K562 (cell line): ENCODE data around the gene SEPTIN8. TPM values are rescaled to one million over a fixed set of nuclear protein-coding genes. Genes with fewer than 3 reads are reported as not detected.

ENCODE experiments used
- ATAC-seq: fragments of 200-7000 bp; cut with Tn5 transposase; 3 replicates; pipeline ENCODE4 v1.9.1; 2020; ENCODE audit warnings: moderate library complexity
- BruUV-seq: library from RNA; stranded (reverse); fragments of 400-500 nt; replicated peaks from 2 replicates; lab custom pipeline; 2021; lab: Mats Ljungman, UMichigan
- CTCF ChIA-PET: fragments of 300-600 bp; formaldehyde crosslinking; extraction: SDS; loops from one replicate; lab custom pipeline; 2021; ENCODE audit warnings: low intra/inter-chr PET ratio; lab: Yijun Ruan, JAX
- POLR2A ChIA-PET: fragments of 300-600, 350-650 bp; sonication (Branson Sonifier 250); formaldehyde crosslinking; extraction: SDS; loops from one replicate; lab custom pipeline; 2021; ENCODE audit warnings: antibody characterized with exemption, inconsistent platforms; lab: Yijun Ruan, JAX
- DNase-seq, 4 experiments: peaks; one replicate each; pipeline versions ENCODE4 v3.0.0 to v3.0.0-alpha.2; 2011 to 2018; ENCODE audit warnings: low spot score in 3 of 4, mixed read lengths in 3 of 4; ENCODE audit errors: extremely low read depth in 1 of 4
- FAIRE-seq: peaks from 2 replicates; lab custom pipeline; 2011; peaks lifted over from hg19 to GRCh38; lab: Jason Lieb, UNC
- H2AFZ ChIP-seq: 2 replicates; pipeline ENCODE4 v1.6.0; 2011; ENCODE audit warnings: low read depth, low read length, control low read depth, inconsistent platforms
- H3K27ac ChIP-seq: fragments of 200-600 bp; 3 replicates; pipeline ENCODE4 v1.8.0; 2011; ENCODE audit warnings: low read depth, mild to moderate bottlenecking, control low read depth, inconsistent platforms, low read length, moderate library complexity, mixed read lengths; ENCODE audit errors: extremely low read depth
- H3K27me3 ChIP-seq, 2 experiments: fragments of 300-600 bp in 1 of 2; 2 replicates in 1 of 2; 3 replicates in 1 of 2; pipeline versions ENCODE4 v1.6.0 to v1.8.0; 2011; ENCODE audit warnings: inconsistent platforms in 2 of 2, low read length in 2 of 2, mild to moderate bottlenecking in 1 of 2, mixed read lengths in 1 of 2, moderate library complexity in 1 of 2; ENCODE audit not compliant: control insufficient read depth in 2 of 2, insufficient read depth in 2 of 2
- H3K36me3 ChIP-seq: fragments of 300-600 bp; 3 replicates; pipeline ENCODE4 v1.8.0; 2011; ENCODE audit warnings: mild to moderate bottlenecking, low read length, inconsistent platforms; ENCODE audit not compliant: control insufficient read depth, insufficient read depth
- H3K4me1 ChIP-seq, 2 experiments: fragments of 200-600 bp in 1 of 2; replicated peaks in 1 of 2; 2 replicates in 1 of 2; 3 replicates in 1 of 2; pipeline versions ENCODE4 v1.5.1 to v1.8.0; 2011; ENCODE audit warnings: inconsistent platforms in 2 of 2, low read length in 2 of 2, mild to moderate bottlenecking in 1 of 2, mixed read lengths in 1 of 2, moderate library complexity in 1 of 2; ENCODE audit not compliant: control insufficient read depth in 2 of 2, insufficient read depth in 2 of 2
- H3K4me2 ChIP-seq: 2 replicates; pipeline ENCODE4 v1.6.1; 2011; ENCODE audit warnings: low read length, control low read depth, inconsistent platforms, mixed read lengths; ENCODE audit not compliant: insufficient read depth
- H3K4me3 ChIP-seq: fragments of 200-600 bp; sonication (generic), shearing (Covaris generic); 2 replicates; pipeline ENCODE4 v1.5.1; 2016; ENCODE audit warnings: control low read depth, inconsistent platforms
- H3K79me2 ChIP-seq: fragments of 200-600 bp; 3 replicates; pipeline ENCODE4 v1.8.0; 2011; ENCODE audit warnings: low read length, inconsistent platforms; ENCODE audit not compliant: control insufficient read depth, insufficient read depth
- H3K9ac ChIP-seq, 2 experiments: 2 replicates each; pipeline versions ENCODE4 v1.6.0 to v1.6.1; 2011; ENCODE audit warnings: low read depth in 2 of 2, low read length in 2 of 2, control low read depth in 1 of 2, inconsistent platforms in 1 of 2, mild to moderate bottlenecking in 1 of 2, mixed read lengths in 1 of 2; ENCODE audit not compliant: insufficient read depth in 1 of 2
- H3K9me1 ChIP-seq: one replicate; pipeline ENCODE4 v1.6.0; 2011; ENCODE audit warnings: inconsistent platforms, mild to moderate bottlenecking, low read length, moderate library complexity; ENCODE audit not compliant: control insufficient read depth, insufficient read depth
- H3K9me3 ChIP-seq: replicated peaks from 2 replicates; pipeline ENCODE4 v1.5.1; 2011; ENCODE audit warnings: low read depth, low read length, inconsistent platforms; ENCODE audit not compliant: control insufficient read depth, insufficient read depth
- H4K20me1 ChIP-seq: replicated peaks from 2 replicates; pipeline ENCODE4 v1.6.1; 2011; ENCODE audit warnings: low read length, inconsistent platforms, mixed read lengths; ENCODE audit not compliant: control insufficient read depth, insufficient read depth
- EGR1 ChIP-seq: fragments of 450-650 bp; conservative IDR thresholded peaks from 2 replicates; pipeline ENCODE4 v1.6.1; 2017; ENCODE audit warnings: mild to moderate bottlenecking
- KDM5B ChIP-seq: fragments of 200-600 bp; sonication (generic); IDR thresholded peaks from 2 replicates; pipeline ENCODE4 v1.6.1; 2012; ENCODE audit warnings: low read depth, mild to moderate bottlenecking, moderate library complexity, low read length, control low read depth, inconsistent platforms; ENCODE audit not compliant: insufficient replicate concordance
- KLF16 ChIP-seq: IDR thresholded peaks from 2 replicates; pipeline ENCODE4 v1.6.1; 2016; ENCODE audit warnings: antibody characterized with exemption
- LCOR ChIP-seq: sonication (generic); formaldehyde crosslinking; IDR thresholded peaks from 2 replicates; pipeline ENCODE4 v1.8.0; 2022; ENCODE audit warnings: mild to moderate bottlenecking, missing genetic modification reagents
- NR2C2 ChIP-seq, 2 experiments: fragments of 200-800 bp in 1 of 2; sonication (Bioruptor generic) in 1 of 2; sonication (generic) in 1 of 2; formaldehyde crosslinking in 1 of 2; IDR thresholded peaks; 2 replicates each; pipeline versions ENCODE4 v1.6.1 to v1.8.0; 2016 to 2022; ENCODE audit warnings: mild to moderate bottlenecking in 1 of 2, missing compliant biosample characterization in 1 of 2, missing genetic modification characterization in 1 of 2, missing genetic modification reagents in 1 of 2
- PHTF2 ChIP-seq: fragments of 250-450 bp; sonication (Bioruptor Pico); IDR thresholded peaks from 2 replicates; pipeline ENCODE4 v1.5.0; 2021; ENCODE audit warnings: mild to moderate bottlenecking
- PURB ChIP-seq: sonication (generic); formaldehyde crosslinking; IDR thresholded peaks from 2 replicates; pipeline ENCODE4 v1.9.0; 2021; ENCODE audit warnings: low read depth, mild to moderate bottlenecking, missing genetic modification reagents
- RBM39 ChIP-seq: fragments of 200-400 bp; formaldehyde crosslinking; optimal IDR thresholded peaks from 2 replicates; pipeline ENCODE3; 2018; ENCODE audit warnings: low read depth, low read length
- SAP30 ChIP-seq: fragments of 200-600 bp; sonication (generic); IDR thresholded peaks from 2 replicates; pipeline ENCODE4 v1.6.1; 2012; ENCODE audit warnings: borderline replicate concordance, low read depth, mild to moderate bottlenecking, moderate library complexity, low read length, control low read depth, inconsistent platforms; ENCODE audit not compliant: insufficient read depth, poor library complexity, severe bottlenecking
- SMAD1 ChIP-seq: fragments of 150-350 bp; IDR thresholded peaks from 2 replicates; pipeline ENCODE4 v1.6.1; 2014; ENCODE audit warnings: low read length, low read depth; ENCODE audit not compliant: partially characterized antibody
- ZNF263 ChIP-seq: sonication (generic); formaldehyde crosslinking; IDR thresholded peaks from 2 replicates; pipeline ENCODE4 v1.8.0; 2022; ENCODE audit warnings: mild to moderate bottlenecking, missing genetic modification reagents, borderline replicate concordance
- ZNF444 ChIP-seq: fragments of 250-450 bp; sonication (Bioruptor Pico); IDR thresholded peaks from 2 replicates; pipeline ENCODE4 v1.4.0; 2020; ENCODE audit warnings: mild to moderate bottlenecking, moderate library complexity
- ZNF551 ChIP-seq: fragments of 250-450 bp; sonication (Bioruptor Pico); IDR thresholded peaks from 2 replicates; pipeline ENCODE4 v1.5.0; 2021; ENCODE audit warnings: mild to moderate bottlenecking, moderate library complexity
- ZNF79 ChIP-seq: fragments of 250-450 bp; sonication (Bioruptor Pico); IDR thresholded peaks from 2 replicates; pipeline ENCODE4 v1.4.0; 2020; ENCODE audit warnings: low read depth, mild to moderate bottlenecking, moderate library complexity
- WGBS: fragments of 100-300 bp; shearing (Covaris generic); methylation state at CpG from one replicate; pipeline ENCODE4 v1.1.6; 2016; ENCODE audit warnings: low coverage, mixed read lengths; ENCODE audit not compliant: insufficient coverage; ENCODE audit errors: missing lambda C conversion rate; 5-methylcytosine and 5-hydroxymethylcytosine counted together
- in situ Hi-C: fragments of 300-500 bp; cut with MboI; formaldehyde crosslinking; loops from 4 replicates; pipeline ENCODE4 v1.15.0; 2018; ENCODE audit warnings: inconsistent platforms, mixed read lengths
- intact Hi-C: fragments of 100-400 bp; cut with micrococcal nuclease; formaldehyde crosslinking; loops from 2 replicates; pipeline ENCODE4 v1.14.2; 2022
- polyA plus RNA-seq, 8 experiments: library from polyadenylated mRNA; depleted of rRNA in 4 of 8; stranded (reverse) in 5 of 8; unstranded in 3 of 8; fragments of >200 nt; fragmentation: Nextera tagmentation in 2 of 8; fragmentation: Illumina TruSeq in 1 of 8; extraction: Ambion mirVana in 2 of 8; extraction: Trizol in 1 of 8; gene quantifications; 2 replicates each; pipeline versions ENCODE4 v1.2.1 to v1.2.3, GENCODE V29; 2011 to 2014; ENCODE audit warnings: inconsistent platforms in 1 of 8, missing spikeins in 1 of 8
- total RNA-seq, 7 experiments: library from RNA; depleted of rRNA in 6 of 7; stranded (reverse); fragments of >200 nt in 6 of 7; fragmentation: Illumina TruSeq in 2 of 7; extraction: Trizol in 2 of 7; gene quantifications; 2 replicates each; pipeline versions ENCODE4 v1.2.1 to v1.2.3, GENCODE V29; 2011 to 2021; ENCODE audit warnings: low replicate concordance in 1 of 7
- TF ChIP-seq, protein P1 (sequence below), 2 experiments: IDR thresholded peaks; 2 replicates each; pipeline ENCODE4 v1.6.1; 2011; ENCODE audit warnings: borderline replicate concordance in 1 of 2, control low read depth in 1 of 2, low read depth in 1 of 2, low read length in 1 of 2, mild to moderate bottlenecking in 1 of 2, mixed read lengths in 1 of 2, moderate library complexity in 1 of 2; ENCODE audit not compliant: insufficient read depth in 1 of 2, insufficient read length in 1 of 2, poor library complexity in 1 of 2, severe bottlenecking in 1 of 2; ENCODE audit errors: extremely low read depth in 1 of 2
- TF ChIP-seq, protein P2 (sequence below): sonication (generic); formaldehyde crosslinking; IDR thresholded peaks from 2 replicates; pipeline ENCODE4 v1.8.0; 2022; ENCODE audit warnings: missing genetic modification reagents, mild to moderate bottlenecking, moderate library complexity, borderline replicate concordance

The SEPTIN8 gene
- total and polyA plus RNA-seq, 9 of the 15 experiments (the other 6 are each of a cell fraction or from before 2014, with no cell fraction given) = 19.3 to 142 (median 101) TPM

DNA sequence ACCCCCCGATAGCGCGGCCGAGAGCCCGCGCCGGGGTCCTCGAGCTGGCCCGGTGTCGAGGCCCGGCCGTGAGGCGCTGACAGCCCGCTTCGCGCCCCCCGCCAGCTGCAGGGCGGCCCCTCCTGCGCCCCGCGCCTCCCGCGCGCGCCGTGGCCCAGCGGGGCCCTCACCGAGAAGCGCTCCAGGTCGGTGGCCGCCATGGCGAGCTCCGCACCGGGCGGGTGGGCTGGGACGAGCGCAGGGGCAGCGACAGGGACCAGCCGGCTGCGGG is 166 bp downstream of the SEPTIN8 start (continued):
- TF ChIP-seq, protein P1, sequence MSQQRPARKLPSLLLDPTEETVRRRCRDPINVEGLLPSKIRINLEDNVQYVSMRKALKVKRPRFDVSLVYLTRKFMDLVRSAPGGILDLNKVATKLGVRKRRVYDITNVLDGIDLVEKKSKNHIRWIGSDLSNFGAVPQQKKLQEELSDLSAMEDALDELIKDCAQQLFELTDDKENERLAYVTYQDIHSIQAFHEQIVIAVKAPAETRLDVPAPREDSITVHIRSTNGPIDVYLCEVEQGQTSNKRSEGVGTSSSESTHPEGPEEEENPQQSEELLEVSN (IDR thresholded peaks at IDR 0.05; ENCODE audit: borderline replicate concordance in 1 of 2, extremely low read depth in 1 of 2, insufficient read depth in 1 of 2, insufficient read length in 1 of 2, low read depth in 1 of 2, low read length in 1 of 2, poor library complexity in 1 of 2, severe bottlenecking in 1 of 2) = peak in 1 of 2 experiments; percentile 49
- peak; percentile 34 for TF ChIP-seq SAP30

DNA sequence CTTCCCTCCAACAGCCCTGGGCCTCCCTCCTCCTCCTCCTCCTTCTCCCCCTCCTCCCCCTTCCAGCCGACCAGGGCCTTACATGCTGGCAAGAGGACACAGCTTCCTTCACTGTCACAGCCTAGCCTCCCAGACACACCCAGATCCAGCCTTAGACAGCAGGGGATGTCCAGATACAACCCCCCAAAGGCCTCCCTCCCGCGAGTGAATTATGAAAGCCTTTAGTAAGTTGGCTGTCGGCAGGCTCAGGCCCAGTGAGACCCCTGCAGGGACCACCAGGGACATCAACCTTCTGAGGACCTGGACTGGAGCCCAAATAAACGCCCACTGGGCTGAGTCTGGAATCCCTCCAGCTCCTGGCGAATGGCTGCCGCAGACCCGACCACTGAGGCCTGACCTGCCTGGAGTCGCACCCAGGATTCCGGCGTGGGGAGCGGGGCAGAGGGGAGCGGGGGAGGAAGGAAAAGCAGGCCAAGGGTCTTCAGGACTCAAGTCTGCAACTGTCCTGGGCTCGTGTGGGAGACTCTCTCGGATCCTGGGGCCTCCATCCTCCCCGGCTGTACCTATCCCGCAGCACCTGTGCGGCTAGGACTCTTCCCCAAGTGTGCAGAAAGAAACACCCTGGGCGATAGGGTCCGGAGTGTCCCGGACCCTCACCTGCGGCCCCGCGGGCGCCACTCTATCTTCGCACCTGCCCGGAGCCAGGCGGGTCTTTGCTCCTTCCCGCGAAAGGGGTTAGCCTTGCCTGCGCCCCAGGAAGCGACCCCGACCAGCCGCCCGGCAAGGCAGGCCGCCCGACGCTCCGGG is 705 bp downstream of the SEPTIN8 start:
- ATAC-seq (peak; percentile 72), FAIRE-seq (peak; percentile 90), DNase-seq (peak; percentile 62 to 88 (median 70))
- H4K20me1 ChIP-seq = peaks cover 2% of the 10 kb centered on the region; the same call in 1 of the 2 replicates
- under 1% methylated on average over 32 of the region's 39 CpGs for WGBS
- peak overlapping the region; percentile 58 for H3K4me3 ChIP-seq
- H3K4me1 ChIP-seq = peaks cover 53 to 54% of the 10 kb centered on the region in 2 experiments
- peak overlapping the region; percentile 81 to 95 for H3K9ac ChIP-seq
- no peaks in the 10 kb centered on the region for H3K9me1 ChIP-seq
- H3K36me3 ChIP-seq = peaks cover 29% of the 10 kb centered on the region; the same call in 2 of the 3 replicates
- no peaks in the 10 kb centered on the region for H3K9me3 ChIP-seq
- peak overlapping the region; percentile 88 for H3K4me2 ChIP-seq
- intact Hi-C loops = no loop called here
- in situ Hi-C loops = no loop called here
- peaks cover 71% of the 10 kb centered on the region for H3K79me2 ChIP-seq
- peak overlapping the region; percentile 47 for H2AFZ ChIP-seq
- ChIA-PET POLR2A (interaction anchor here (0.6 to 2.9 kb wide), 11 partner anchors 9 to 45 kb away, joined by 3 to 10 read pairs (median 5); partner anchors contain the start of gene KIF3A), CTCF (interaction anchor here (0.7 kb wide), 1 partner anchor 115 kb away, joined by 3 read pairs; no protein-coding TSS in a partner anchor)
- H3K27me3 ChIP-seq = no peaks in the 10 kb centered on the region
- peak overlapping the region; percentile 79 for H3K27ac ChIP-seq
- BruUV-seq = no TSS peak
- TF ChIP-seq NR2C2 (CRISPR knock-in tag; IDR thresholded peaks at IDR 0.05) (no peak), NR2C2 (tag; IDR thresholded peaks at IDR 0.05) (no peak), PURB (CRISPR knock-in tag) (no peak), RBM39 (no peak), KDM5B (no peak), ZNF551 (CRISPR knock-in tag) (no peak), LCOR (CRISPR knock-in tag) (0 out of 2 replicates have a peak, but pooled peaks have one; percentile 26), KLF16 (no peak), ZNF263 (CRISPR knock-in tag) (peak; percentile 98), PHTF2 (CRISPR knock-in tag) (no peak), EGR1 (peak; percentile 33; the same call in 1 of the 2 replicates), ZNF444 (CRISPR knock-in tag) (no peak), ZNF79 (no peak), SMAD1 (no peak)
- TF ChIP-seq, protein P2, sequence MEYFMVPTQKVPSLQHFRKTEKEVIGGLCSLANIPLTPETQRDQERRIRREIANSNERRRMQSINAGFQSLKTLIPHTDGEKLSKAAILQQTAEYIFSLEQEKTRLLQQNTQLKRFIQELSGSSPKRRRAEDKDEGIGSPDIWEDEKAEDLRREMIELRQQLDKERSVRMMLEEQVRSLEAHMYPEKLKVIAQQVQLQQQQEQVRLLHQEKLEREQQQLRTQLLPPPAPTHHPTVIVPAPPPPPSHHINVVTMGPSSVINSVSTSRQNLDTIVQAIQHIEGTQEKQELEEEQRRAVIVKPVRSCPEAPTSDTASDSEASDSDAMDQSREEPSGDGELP (CRISPR knock-in tag) = peak; percentile 23; the same call in 1 of the 2 replicates
